NT2/D1 (cell line): ENCODE data around the gene KIF19.

Experiments
- SUZ12 ChIP-seq: IDR thresholded peaks from 2 replicates; pipeline ENCODE4 v1.6.1; 2011; ENCODE audit not compliant: insufficient read length, insufficient read depth; ENCODE audit errors: extremely low read depth
- YY1 ChIP-seq: IDR thresholded peaks from 2 replicates; pipeline ENCODE4 v1.6.1; 2011; ENCODE audit not compliant: insufficient read length, insufficient read depth
- ZNF274 ChIP-seq: IDR thresholded peaks from 2 replicates; pipeline ENCODE4 v1.6.1; 2011; ENCODE audit warnings: mild to moderate bottlenecking, low read depth, low read length

- TF ChIP-seq YY1 = no peak
- TF ChIP-seq ZNF274 = no peak
- TF ChIP-seq SUZ12 = no peak
These were observed 38.9 kb upstream of the KIF19 start for GRCh38 chr17:74287031-74287602.
